GM12878 (cell line): ENCODE data around the gene CFHR4. TPM values are rescaled to one million over a fixed set of nuclear protein-coding genes. Genes with fewer than 3 reads are reported as not detected.

Experiments used
- ATAC-seq: fragments of 200-7000 bp; cut with Tn5 transposase; 3 replicates; pipeline ENCODE4 v1.9.1; 2020; ENCODE audit warnings: mild to moderate bottlenecking, moderate library complexity
- BruUV-seq: library from RNA; stranded (reverse); fragments of 400-500 nt; replicated peaks from 2 replicates; lab custom pipeline; 2021; lab: Mats Ljungman, UMichigan
- CTCF ChIA-PET: fragments of 300-600 bp; sonication (Branson Sonifier 250); formaldehyde crosslinking; extraction: SDS; loops from one replicate; lab custom pipeline; 2021; ENCODE audit warnings: inconsistent platforms; lab: Yijun Ruan, JAX
- POLR2A ChIA-PET: fragments of 350-600 bp; formaldehyde crosslinking; extraction: SDS; loops from one replicate; lab custom pipeline; 2021; ENCODE audit warnings: inconsistent platforms; lab: Charles Lee
- RAD21 ChIA-PET: fragments of 300-600 bp; sonication (Branson Sonifier 250); formaldehyde crosslinking; loops from one replicate; lab custom pipeline; 2023; ENCODE audit warnings: antibody characterized with exemption; ENCODE audit not compliant: unreplicated experiment; lab: Charles Lee
- SMC1A ChIA-PET: fragments of 300-600 bp; sonication (Branson Sonifier 250); formaldehyde crosslinking; loops from one replicate; lab custom pipeline; 2023; ENCODE audit not compliant: unreplicated experiment, uncharacterized antibody; lab: Charles Lee
- DNase-seq: peaks from one replicate; pipeline ENCODE4 v3.0.0-alpha.2; 2011; ENCODE audit warnings: low read depth, low spot score
- FAIRE-seq: peaks from 3 replicates; lab custom pipeline; 2011; peaks lifted over from hg19 to GRCh38; lab: Jason Lieb, UNC
- H2AFZ ChIP-seq: 2 replicates; pipeline ENCODE4 v1.6.0; 2011; ENCODE audit warnings: low read depth, low read length, control low read depth; ENCODE audit not compliant: control insufficient read depth
- H3K27ac ChIP-seq: 2 replicates; pipeline ENCODE4 v1.5.1; 2011; ENCODE audit warnings: control low read depth; ENCODE audit not compliant: control insufficient read depth, insufficient read depth
- H3K27me3 ChIP-seq, 2 experiments: replicated peaks in 1 of 2; 2 replicates each; pipeline versions ENCODE4 v1.6.0 to v1.6.1; 2011; ENCODE audit warnings: low read length in 1 of 2; ENCODE audit not compliant: control insufficient read depth in 2 of 2, insufficient read depth in 2 of 2
- H3K36me3 ChIP-seq, 2 experiments: 2 replicates each; pipeline ENCODE4 v1.5.1; 2011; ENCODE audit warnings: low read length in 1 of 2; ENCODE audit not compliant: control insufficient read depth in 2 of 2, insufficient read depth in 2 of 2
- H3K4me1 ChIP-seq: 2 replicates; pipeline ENCODE4 v1.6.1; 2011; ENCODE audit warnings: mild to moderate bottlenecking, low read length, moderate library complexity, mixed read lengths; ENCODE audit not compliant: control insufficient read depth, insufficient read depth
- H3K4me2 ChIP-seq: 2 replicates; pipeline ENCODE4 v1.6.0; 2011; ENCODE audit warnings: control low read depth; ENCODE audit not compliant: control insufficient read depth, insufficient read depth
- H3K4me3 ChIP-seq: fragments of 200-600 bp; sonication (generic); 2 replicates; pipeline ENCODE4 v1.5.1; 2016
- H3K79me2 ChIP-seq: 2 replicates; pipeline ENCODE4 v1.6.0; 2011; ENCODE audit warnings: low read length; ENCODE audit not compliant: control insufficient read depth, insufficient read depth
- H3K9ac ChIP-seq: 2 replicates; pipeline ENCODE4 v1.8.0; 2011; ENCODE audit warnings: low read length, control low read depth, mixed read lengths; ENCODE audit not compliant: control insufficient read depth, insufficient read depth
- H3K9me3 ChIP-seq: replicated peaks from 3 replicates; pipeline ENCODE4 v1.5.1; 2011; ENCODE audit warnings: mild to moderate bottlenecking, low read length; ENCODE audit not compliant: control insufficient read depth, insufficient read depth
- H4K20me1 ChIP-seq: 2 replicates; pipeline ENCODE4 v1.6.0; 2011; ENCODE audit not compliant: control insufficient read depth, insufficient read depth
- CREM ChIP-seq: IDR thresholded peaks from 2 replicates; pipeline ENCODE4 v1.6.1; 2014; ENCODE audit warnings: antibody characterized with exemption, low read depth
- IRF5 ChIP-seq: fragments of 450-650 bp; IDR thresholded peaks from 2 replicates; pipeline ENCODE4 v1.6.1; 2017; ENCODE audit warnings: borderline replicate concordance
- STAT1 ChIP-seq: fragments of 450-650 bp; conservative IDR thresholded peaks from 2 replicates; pipeline ENCODE4 v1.6.1; 2014; ENCODE audit warnings: antibody characterized with exemption, mild to moderate bottlenecking
- WGBS: methylation state at CpG from one replicate; pipeline ENCODE4 v1.1.6; 2016; ENCODE audit warnings: low lambda C conversion rate; ENCODE audit not compliant: insufficient replicate concordance, insufficient coverage; ENCODE audit errors: missing lambda C conversion rate; 5-methylcytosine and 5-hydroxymethylcytosine counted together
- in situ Hi-C: fragments of 300-500 bp; cut with MboI; formaldehyde crosslinking; loops from 9 replicates; pipeline ENCODE4 v1.14.3; 2018; ENCODE audit warnings: mixed read lengths
- intact Hi-C: fragments of 100-400 bp; cut with micrococcal nuclease; formaldehyde crosslinking; loops from one replicate; pipeline ENCODE4 v1.14.2; 2022; ENCODE audit not compliant: unreplicated experiment
- polyA plus RNA-seq, 11 experiments: library from polyadenylated mRNA; depleted of rRNA in 4 of 11; unstranded in 6 of 11; stranded (reverse) in 5 of 11; fragments of >200 nt; fragmentation: Nextera tagmentation in 4 of 11; fragmentation: Illumina TruSeq in 1 of 11; extraction: Ambion mirVana in 4 of 11; extraction: Trizol in 1 of 11; gene quantifications; 1 replicate in 1 of 11; 2 replicates in 10 of 11; pipeline versions ENCODE4 v1.2.1 to v1.2.3, GENCODE V29; 2011 to 2016; ENCODE audit warnings: inconsistent platforms in 2 of 11, missing spikeins in 2 of 11, low read depth in 1 of 11
- total RNA-seq, 4 experiments: library from RNA; depleted of rRNA in 3 of 4; stranded (reverse); fragments of >200 nt in 3 of 4; fragmentation: Illumina TruSeq in 1 of 4; extraction: Trizol in 1 of 4; gene quantifications; 2 replicates each; pipeline versions ENCODE4 v1.2.1 to v1.2.3, GENCODE V29; 2013 to 2021
- TF ChIP-seq, protein P1 (sequence below): fragments of 450-650 bp; IDR thresholded peaks from 2 replicates; pipeline ENCODE4 v1.6.1; 2016; ENCODE audit warnings: mild to moderate bottlenecking
- TF ChIP-seq, protein P2 (sequence below): IDR thresholded peaks from 2 replicates; pipeline ENCODE4 v1.6.1; 2011; ENCODE audit warnings: mild to moderate bottlenecking, low read depth, low read length, moderate library complexity; ENCODE audit not compliant: insufficient replicate concordance
- TF ChIP-seq, protein P3 (sequence below): fragments of 150-350 bp; IDR thresholded peaks from 2 replicates; pipeline ENCODE4 v1.6.1; 2014; ENCODE audit warnings: mild to moderate bottlenecking, low read depth, low read length

The CFHR4 gene
- total and polyA plus RNA-seq, 10 of the 15 experiments (the other 5 are each of a cell fraction or from before 2014, with no cell fraction given), result not detected

GRCh38 chr1:196890668-196891067, 2.8 kb downstream of the CFHR4 start:
- H3K27me3 ChIP-seq, result no peaks in the 10 kb centered on the region
- TF ChIP-seq, protein P1, sequence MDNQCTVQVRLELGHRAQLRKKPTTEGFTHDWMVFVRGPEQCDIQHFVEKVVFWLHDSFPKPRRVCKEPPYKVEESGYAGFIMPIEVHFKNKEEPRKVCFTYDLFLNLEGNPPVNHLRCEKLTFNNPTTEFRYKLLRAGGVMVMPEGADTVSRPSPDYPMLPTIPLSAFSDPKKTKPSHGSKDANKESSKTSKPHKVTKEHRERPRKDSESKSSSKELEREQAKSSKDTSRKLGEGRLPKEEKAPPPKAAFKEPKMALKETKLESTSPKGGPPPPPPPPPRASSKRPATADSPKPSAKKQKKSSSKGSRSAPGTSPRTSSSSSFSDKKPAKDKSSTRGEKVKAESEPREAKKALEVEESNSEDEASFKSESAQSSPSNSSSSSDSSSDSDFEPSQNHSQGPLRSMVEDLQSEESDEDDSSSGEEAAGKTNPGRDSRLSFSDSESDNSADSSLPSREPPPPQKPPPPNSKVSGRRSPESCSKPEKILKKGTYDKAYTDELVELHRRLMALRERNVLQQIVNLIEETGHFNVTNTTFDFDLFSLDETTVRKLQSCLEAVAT, result no peak
- TF ChIP-seq CREM (no peak), IRF5 (no peak), STAT1 (no peak)
- TF ChIP-seq, protein P2, sequence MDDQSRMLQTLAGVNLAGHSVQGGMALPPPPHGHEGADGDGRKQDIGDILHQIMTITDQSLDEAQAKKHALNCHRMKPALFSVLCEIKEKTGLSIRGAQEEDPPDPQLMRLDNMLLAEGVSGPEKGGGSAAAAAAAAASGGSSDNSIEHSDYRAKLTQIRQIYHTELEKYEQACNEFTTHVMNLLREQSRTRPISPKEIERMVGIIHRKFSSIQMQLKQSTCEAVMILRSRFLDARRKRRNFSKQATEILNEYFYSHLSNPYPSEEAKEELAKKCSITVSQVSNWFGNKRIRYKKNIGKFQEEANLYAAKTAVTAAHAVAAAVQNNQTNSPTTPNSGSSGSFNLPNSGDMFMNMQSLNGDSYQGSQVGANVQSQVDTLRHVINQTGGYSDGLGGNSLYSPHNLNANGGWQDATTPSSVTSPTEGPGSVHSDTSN, result no peak
- TF ChIP-seq, protein P3, sequence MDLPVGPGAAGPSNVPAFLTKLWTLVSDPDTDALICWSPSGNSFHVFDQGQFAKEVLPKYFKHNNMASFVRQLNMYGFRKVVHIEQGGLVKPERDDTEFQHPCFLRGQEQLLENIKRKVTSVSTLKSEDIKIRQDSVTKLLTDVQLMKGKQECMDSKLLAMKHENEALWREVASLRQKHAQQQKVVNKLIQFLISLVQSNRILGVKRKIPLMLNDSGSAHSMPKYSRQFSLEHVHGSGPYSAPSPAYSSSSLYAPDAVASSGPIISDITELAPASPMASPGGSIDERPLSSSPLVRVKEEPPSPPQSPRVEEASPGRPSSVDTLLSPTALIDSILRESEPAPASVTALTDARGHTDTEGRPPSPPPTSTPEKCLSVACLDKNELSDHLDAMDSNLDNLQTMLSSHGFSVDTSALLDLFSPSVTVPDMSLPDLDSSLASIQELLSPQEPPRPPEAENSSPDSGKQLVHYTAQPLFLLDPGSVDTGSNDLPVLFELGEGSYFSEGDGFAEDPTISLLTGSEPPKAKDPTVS, result no peak
- no peaks in the 10 kb centered on the region for H4K20me1 ChIP-seq
- ATAC-seq, result no peak
- ChIA-PET SMC1A (no interaction called here), CTCF (no interaction called here), POLR2A (no interaction called here), RAD21 (no interaction called here)
- no peak overlapping the region for H3K4me3 ChIP-seq
- no peak overlapping the region for H3K9ac ChIP-seq
- intact Hi-C loops, result no loop called here
- no peak for DNase-seq
- in situ Hi-C loops, result no loop called here
- H3K4me2 ChIP-seq, result no peak overlapping the region
- no peak overlapping the region for H3K27ac ChIP-seq
- BruUV-seq, result no TSS peak
- 7% methylated on average over 6 of the region's 6 CpGs for WGBS
- no peaks in the 10 kb centered on the region for H3K36me3 ChIP-seq
- H2AFZ ChIP-seq, result no peak overlapping the region
- H3K9me3 ChIP-seq, result no peaks in the 10 kb centered on the region
- H3K4me1 ChIP-seq, result no peaks in the 10 kb centered on the region
- no peaks in the 10 kb centered on the region for H3K79me2 ChIP-seq
- FAIRE-seq, result no peak
